HG03432 (cell line): ENCODE results near the gene LYVE1.

ENCODE experiments used
- ATAC-seq: cut with Tn5 transposase; IDR thresholded peaks from one replicate; pipeline ENCODE4 v1.9.1; 2021; ENCODE audit warnings: mild to moderate bottlenecking, moderate library complexity; ENCODE audit not compliant: unreplicated experiment

The LYVE1 gene

DNA sequence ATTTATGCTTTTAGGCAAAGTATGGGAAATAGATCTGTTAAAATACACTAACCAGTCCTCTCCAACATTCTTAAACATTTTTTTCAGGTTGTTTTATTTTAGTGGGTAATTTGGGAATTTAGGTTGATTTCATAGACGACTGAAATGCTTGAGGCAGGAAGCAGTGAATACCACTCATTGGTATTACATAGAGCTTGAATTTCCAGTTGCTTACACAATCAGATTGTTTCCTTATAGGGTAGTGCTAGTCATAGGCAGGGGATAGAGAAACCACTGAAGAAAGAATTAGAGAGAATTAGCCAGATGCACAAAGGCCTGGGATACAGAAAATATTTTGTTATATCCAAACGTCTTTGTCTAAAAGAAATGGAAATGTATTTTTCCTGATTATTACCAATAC lies 23.9 kb upstream of the LYVE1 start:
- no peak for ATAC-seq

DNA sequence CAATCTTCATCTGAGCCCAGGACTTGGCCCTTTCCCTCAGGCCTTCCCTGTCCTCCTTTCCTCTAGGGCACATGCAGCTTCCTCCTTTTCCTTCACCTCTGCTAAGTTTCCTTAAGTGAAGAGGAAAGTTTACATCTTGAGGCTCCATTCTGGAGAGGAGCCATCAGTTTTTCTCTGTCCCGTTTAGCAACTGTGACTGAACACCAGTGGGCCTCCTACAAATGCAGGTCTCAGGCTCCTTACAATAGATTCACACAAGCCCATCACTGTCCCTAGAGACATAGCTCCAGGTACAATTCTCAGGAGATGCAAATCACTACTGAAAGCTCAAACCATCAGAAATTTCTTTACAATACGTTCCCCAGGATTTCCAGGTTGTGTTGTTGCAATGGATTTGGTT lies 23.3 kb upstream of the LYVE1 start:
- no peak for ATAC-seq

DNA sequence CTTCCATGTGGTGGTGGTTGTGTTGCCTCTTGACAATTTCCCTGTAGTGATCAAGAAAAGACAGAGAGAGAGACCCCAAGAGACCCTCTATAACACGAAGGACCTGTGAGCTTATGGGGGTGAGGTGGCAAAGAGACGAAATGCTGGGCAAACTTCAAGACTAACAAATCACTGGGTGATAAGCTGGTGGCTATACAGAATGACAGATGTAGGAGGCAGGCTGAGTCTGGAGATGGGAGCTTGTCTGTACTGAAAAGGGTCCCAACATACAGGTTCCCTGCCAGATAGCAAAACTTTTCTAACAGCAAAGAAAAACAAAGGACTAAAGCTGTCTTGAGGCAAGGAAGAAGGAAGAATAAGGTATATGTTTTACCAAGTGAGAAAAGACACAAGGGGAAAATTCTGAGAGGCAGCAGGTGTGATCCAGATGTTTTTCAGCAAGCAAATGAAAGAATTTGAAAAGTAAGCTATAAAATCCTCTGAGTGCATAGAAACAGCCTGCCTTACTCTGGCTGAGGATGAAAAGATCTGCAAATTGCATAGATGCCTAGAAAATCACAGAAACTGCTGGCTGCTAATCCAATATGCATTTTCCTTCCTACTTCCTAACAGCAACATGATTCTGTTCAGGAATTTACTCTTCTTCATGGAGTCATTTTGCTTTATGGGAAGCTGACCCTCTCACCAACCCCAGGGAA lies 21.9 kb upstream of the LYVE1 start:
- ATAC-seq, result no peak

DNA sequence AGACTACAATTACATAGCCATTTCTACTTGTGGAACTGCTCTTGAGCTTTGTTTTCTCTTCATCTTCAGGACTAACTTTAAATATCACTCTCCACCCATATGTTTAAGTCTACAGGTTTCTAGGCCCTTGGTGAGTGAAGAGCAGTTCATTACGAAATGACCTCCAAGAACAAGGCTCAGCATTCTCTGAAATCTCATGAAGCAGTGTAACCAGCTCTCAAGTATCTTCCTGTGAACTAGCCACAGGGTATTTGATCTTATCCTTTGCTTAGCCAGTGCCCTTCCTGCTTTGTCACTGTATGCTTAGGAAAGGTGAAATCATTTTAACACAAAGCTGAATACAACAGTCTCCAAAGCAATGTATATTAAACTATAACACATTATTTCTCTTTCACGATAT lies 20.4 kb upstream of the LYVE1 start:
- ATAC-seq, result no peak

DNA sequence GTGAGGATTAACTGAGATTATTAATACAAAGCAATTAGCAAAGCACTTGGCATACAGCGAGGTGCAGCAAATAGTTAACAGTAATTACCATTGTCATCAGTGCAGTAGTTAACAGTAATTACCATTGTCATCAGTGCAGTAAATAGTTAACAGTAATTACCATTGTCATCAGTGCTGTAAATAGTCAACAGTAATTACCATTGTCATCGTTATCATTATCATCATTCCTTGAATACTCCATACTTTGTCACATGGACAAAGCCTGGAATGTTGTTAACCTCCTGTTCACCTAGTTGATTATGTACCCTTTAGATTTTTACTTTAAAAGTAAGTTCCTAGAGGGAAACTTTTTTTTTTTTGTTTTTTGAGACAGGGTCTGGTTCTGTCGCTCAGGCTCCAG lies 19.5 kb upstream of the LYVE1 start:
- ATAC-seq, result no peak

DNA sequence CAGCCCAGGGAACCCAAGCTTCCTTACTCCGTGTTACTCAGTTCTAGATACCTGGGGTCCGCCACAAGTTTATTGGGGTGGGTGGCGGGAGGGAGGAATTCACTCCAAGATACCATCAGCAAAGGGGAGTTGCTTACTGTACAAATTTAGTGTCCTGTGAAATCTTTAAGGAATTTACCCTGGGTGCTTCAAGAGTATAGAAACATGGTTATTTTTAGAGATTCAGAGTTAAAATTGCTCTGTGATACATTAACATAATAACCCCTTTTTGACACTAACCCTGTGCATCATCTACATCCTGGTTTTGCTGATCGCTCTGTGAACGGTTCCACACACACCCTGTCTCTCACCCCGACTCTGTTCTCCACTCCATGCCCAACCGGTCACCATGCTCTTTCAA lies 18.9 kb upstream of the LYVE1 start:
- ATAC-seq, result no peak

DNA sequence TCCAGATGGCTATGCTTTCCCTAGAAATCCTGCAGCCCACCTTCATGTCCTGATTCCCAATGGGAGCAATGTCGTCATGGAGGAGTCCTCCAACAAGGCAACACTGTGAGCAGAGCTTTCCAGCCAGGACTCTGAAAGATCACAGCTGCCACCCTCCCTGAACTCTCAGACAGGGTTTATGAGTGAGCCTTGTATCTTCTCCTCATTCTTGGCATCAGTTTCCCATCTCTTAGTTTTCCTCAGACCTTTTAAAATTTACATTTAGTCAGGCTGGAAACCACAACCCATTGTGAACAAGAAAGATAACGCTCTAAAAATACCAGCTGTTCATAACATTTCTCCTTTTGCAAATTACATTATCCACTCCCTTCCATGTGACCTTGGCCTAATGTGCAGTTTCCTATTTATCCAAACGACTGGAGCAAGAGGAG lies 15.6 kb upstream of the LYVE1 start:
- no peak for ATAC-seq

DNA sequence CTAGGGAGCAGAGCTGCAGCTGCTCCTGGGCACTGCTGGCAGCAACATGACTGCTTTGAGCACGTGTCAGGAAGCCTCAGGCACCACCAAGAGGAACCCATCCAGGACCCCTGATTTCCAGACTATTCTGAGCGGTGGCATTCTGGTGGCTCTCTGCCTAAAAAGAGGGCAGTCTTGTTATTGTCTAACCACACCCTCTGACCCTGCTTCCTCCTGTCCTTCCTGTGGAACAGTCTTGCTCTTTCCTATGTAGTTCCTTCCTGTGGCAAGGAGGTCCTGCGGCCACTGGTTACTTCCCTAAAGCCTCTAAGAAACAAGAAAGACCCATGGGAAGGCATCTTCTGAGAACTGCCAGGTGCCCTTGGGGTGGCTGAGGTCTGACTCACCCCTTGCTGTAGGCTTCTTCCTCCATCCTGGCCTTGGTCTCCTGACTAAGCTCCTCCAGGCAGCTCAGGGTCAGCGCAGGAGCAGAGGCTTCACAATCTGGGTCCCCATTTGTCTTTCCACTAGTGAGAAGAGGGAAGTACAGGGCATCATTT lies 13.1 kb upstream of the LYVE1 start:
- ATAC-seq, result no peak

DNA sequence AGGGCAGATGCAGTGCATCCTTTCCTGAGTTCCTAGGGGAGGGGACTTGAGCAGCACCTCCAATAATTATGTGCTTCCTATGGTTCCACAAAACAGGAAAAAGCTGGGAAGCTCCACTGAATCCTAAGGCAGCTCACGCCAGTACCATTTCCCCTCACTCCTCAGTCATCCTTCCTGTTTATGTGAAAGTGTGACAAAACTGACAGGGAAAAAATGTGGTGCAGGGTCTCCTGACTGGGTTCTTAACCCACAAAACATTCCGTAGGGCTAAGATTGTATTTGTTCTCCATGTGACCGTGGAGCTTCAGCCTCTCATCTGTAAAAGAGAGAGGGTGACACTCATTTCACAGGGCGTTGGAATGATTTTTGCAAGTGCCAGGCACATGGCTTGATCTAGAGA lies 12.2 kb upstream of the LYVE1 start:
- ATAC-seq, result no peak

DNA sequence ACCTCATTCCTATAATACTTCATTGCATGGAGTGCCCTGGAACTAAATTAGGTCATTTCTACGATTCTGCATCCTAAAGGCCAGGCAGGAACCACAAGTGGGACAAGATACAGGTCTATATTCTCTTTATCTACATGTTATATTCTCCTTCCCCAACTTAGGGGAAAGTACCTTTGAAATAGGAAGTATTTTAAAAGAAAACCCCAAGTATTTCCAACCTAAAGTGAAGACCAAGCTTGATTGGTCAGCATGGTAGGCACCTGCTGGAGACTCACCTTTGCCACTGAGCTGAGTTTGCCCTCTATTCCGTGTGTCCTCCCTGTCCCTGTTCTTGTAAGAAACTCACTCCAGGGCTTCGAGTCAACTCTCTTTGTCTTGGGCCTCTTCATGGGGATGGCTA lies 11.2 kb upstream of the LYVE1 start:
- no peak for ATAC-seq

DNA sequence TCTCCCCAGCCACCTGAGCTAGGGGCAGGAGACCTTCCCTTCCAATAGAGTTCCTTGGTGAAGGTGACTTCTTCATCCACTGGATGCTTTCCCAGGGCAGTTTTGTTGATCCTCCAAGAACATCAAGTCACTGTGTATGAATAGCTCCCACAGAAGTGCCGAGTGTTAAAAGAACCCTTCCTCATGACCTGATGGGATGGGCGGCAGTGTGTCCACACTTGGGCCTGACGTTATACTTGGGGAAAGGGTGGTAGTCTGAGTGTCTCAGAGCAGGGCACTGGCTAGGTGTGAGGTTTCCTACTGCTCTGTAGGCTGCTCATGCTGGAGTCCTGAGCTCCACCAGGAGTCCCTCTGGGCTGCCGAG lies 7.6 kb upstream of the LYVE1 start:
- no peak for ATAC-seq

DNA sequence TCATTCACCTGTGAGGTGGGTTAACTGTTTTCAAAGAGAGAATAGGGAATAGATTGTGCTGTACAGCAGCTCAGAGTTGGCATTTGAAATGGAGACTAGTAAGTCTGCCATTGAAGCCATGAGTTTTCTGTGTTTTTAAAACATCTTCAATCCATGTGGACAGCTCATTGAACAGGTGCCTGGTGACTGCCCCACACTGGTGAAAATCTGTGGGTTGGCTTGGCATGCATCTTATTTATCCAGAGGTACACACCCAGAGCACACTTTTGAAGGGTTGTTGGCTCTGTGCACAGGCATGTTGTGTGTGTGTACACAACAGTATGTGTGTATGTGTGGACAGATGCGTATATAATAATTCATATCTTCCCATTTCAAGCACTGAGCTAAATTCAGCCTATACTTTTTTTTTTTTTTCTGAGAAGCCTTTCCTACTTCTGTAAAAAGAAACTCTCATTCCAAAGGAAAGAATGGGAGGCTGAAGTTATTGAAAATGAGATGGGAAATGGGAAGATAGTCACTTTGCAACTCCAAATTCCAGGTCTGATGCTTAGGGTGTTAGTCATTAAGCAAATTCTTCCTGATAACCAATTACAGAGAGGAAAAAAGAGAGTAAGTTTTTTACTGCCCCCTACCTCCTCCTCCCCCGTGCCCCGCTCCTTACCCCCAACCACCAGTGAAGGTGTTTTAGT lies 7.0 kb upstream of the LYVE1 start:
- no peak for ATAC-seq

DNA sequence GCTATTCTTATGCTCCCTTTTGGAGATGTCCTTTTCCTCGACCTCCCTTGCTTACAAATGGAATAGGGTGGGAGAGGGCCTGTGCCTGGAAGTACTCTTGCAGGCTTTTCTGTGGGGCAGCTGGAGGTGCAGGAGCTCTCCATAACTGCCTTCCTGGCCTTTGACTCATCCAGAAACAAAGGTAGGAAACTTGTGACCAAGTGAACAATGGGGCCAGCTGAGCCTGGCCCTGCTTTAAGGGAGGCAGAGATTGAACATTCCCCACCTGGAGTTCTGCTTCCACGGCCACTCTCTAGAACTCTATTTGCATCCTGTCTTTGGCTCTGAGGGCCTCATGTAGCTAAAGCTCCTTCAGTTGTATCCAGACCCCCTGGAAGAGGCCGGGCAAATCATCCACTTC lies 5.1 kb upstream of the LYVE1 start:
- no peak for ATAC-seq

DNA sequence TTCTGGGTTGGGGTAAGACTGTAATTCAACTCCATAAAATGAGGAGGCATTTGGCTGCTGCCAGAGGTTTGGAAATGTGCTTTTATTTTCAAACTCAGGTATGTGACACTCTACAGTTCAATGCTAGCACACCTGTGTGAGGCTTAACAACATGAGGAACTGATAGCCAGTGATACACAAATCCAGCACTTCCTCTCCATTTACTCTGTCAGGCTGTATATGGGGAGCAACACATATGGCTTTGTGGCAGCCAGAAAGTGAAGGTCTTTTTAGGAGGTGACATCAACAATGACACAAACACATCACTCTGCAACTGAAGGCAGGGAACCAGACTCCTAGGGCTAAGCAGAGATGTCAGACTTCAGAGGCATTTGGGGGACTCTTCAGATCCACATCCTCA lies 4.6 kb upstream of the LYVE1 start:
- no peak for ATAC-seq

DNA sequence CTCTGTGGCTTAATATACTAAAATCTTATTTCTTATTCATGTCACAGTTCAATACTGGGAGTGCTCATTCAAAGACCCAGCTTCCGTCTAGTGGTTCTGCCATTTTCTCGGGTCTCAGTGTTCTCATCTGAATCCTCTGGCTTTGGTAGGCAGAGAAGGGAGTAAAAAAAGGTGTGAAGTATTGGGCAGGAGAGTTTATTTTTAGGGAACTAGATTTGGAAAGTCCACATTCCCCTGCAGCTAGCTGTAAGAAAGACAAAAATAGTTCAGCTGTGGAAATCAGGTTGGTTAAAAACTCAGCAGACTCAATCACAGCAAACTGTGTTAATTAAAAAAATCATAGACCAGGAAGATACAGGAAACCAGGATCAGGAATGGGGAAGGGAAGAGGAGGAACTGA lies 4.1 kb upstream of the LYVE1 start:
- no peak for ATAC-seq

DNA sequence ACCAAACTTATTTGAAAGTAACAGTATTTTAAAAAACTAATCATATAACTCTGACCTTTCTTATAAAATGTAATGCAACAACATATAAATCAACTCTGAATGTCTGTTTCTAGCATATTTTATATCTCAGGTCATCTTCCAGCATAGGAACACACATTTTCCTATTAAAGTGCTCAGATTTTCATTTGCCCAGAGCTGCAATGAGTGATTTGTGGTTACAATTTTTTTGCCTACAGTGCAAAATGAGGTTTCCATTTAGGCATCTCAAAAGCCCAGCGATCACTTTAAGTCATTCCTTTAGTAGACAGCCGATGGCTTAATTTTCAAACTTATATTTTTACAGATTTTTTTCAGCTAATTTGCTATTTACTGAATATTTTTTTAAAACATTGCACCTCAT lies 1.0 kb downstream of the LYVE1 start:
- no peak for ATAC-seq

DNA sequence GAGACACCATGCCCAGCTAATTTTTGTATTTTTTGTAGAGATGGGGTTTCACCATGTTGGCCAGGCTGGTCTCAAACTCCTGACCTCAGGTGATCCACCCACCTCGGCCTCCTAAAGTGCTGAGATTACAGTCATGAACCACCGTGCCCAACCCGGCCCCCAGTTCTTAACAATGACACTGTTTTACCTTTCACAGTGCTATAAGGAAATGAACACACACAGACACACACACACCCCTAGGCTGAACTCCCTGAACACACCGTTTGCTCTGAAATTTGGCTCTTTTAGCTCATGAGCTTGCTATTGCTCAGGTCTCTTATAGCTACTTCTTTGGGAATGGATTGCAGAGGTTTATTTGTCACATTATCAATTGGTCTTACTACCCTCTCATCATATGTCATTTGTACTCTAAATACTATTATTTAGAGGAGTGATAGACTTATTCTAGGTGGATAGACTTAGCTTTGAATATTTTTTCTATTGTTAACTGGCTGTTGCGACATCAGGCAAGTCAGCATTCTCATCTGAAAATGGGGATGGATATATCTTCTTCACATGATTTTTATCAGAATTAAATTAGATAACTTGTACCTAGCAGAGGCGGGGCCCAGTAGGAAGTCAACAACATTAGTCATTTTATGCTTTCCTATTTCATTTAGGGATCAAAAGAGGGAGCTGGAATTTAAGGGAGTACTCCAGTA lies 2.1 kb downstream of the LYVE1 start:
- no peak for ATAC-seq

DNA sequence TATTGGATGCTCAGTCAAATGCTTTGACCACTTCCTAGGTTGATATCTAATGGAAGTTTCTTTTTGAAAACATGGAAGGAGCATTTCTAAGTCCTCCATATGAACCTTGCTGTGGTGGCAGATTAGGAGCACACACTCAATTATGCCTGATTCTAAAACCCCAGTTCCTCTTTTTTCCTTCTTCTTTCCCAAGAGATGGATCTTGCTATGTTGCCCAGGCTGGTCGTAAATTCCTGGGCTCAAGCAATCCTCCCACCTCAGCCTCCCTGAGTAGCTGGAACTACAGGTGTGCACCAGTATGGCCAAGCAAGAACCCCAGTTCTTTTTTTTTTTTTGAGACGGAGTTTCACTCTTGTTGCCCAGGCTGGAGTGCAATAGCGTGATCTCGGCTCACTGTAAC lies 3.0 kb downstream of the LYVE1 start:
- no peak for ATAC-seq

DNA sequence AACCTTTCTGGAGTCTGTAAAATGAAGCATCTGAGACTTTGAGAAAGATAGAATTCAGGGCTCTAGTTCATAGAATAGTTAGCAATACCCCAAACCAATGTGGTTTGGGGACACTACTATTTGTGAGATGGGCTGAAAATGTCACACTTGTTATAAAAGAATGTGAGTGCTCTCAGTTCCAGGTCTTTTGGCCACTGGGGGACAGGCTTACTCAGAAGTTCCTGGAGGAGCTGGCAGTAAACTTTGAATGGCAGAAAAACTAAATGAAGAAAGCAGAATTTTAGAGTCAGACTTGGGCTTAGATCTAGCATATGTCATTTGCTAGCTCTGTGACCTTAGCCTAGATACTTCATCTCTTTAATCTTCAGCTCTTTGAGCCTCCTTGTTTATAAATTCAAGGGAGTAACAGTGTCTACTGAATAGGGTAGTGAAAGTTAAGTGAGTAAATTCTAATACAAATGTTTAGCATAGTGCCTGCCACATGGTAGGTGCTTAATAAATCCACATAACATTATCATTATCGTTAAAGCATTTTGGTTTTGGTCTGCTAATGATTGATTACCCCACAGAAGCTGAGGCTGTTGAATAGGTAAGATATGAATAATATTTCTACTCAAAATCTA lies 3.7 kb downstream of the LYVE1 start:
- no peak for ATAC-seq

DNA sequence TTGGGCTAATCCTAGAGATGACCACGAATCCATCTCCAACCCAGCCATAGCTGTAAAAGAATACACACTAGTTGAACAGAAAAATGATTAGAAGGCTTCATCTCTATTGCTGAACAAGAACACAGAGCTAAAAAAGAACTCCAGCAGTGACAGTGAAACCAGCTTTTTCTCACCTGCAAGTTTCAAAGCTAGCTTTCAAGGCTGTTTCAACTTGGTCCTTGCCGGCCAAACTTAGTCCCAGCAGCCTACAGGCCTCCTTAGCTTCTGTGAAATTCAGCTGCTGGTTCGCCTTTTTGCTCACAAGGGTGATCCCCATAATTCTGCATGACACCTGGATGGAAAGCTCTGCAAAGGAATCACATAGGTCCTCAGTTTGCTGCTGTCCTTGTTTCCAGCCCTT lies 4.4 kb downstream of the LYVE1 start:
- no peak for ATAC-seq

DNA sequence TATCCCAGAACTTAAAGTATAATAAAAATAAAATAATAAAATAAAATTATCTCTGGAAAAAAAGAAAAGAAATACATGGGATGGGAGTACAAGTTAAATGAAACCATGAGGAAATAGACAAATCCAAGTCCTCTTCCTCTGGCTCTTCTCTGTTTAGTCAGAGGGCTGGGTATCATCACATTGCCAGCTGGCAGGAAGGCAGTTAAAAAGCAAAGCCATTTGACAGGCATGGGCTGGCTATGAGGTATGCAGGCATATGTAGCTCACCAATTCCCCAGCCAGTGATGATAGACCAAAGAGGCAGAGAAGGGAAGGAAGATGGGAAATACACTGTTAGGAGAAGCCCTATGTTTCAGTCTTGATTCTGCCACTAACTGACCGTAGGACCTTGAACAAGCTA lies 6.5 kb downstream of the LYVE1 start:
- no peak for ATAC-seq
